ENCODE measurements around the gene SERPINB1.

The SERPINB1 gene

DNA sequence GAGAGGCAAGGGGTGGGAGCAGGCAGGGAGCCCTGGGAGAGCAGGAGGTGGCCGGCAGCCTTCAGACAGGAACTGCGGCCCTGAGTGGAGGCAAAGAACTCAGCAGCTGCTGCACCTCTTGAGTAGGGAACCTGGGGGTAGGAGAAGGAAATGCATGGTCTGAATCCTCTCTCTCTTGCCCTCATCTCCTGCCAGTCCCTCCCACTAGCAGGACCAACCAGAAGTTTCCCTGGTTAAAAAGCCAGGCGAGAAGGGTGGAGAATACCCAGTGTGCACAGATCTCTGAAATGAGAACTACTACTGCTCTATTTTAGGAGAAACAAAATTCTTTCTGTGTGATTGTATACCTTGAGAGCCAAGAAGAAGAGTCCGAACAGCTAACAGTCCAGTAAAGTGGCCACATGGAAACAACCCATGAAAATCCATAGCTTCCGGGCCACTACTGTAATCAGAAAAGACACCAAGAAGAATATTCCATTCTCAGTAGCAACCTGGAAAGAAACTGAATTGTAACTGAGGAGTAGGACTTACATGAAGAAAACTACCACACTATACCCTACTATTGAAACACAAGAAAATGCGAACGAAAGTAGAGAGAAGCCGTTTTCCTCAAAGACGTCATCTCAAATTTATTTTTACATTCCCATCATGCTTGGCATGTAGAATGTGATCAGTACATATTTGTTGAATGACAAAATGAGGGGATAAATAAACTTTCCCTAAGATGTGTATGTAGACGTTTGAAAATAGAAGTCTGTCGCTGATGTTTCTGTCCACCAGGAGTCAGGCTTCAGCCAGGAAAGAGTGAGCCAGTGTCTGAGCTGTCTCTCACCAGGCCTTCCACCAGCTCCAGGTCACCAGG, 50.8 kb downstream of the SERPINB1 start:
- peak; percentile 40 for DNase-seq

DNA sequence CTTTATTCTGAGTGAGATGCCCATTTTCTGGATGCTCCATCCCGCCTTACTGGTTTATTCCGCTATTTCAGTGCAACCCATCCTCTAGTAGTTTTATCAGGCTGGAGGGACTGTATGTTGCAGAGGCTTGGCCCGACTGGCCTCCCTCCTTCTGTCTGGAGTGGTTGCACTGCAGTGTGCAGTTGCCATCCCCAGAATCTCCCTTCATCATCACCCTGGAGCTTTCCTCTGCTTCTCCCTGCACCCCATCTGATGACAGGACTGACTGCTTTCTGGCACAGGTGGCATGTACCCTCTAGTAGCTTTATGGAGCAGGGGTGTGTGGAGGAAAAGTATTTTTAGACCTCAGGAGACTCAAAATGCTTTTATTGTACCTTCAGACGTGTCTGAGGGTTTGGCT, 55.4 kb downstream of the SERPINB1 start:
- DNase-seq, result no peak

GRCh38 chr6:2784930-2785329, 56.7 kb downstream of the SERPINB1 start:
- DNase-seq, result no peak

GRCh38 chr6:2784061-2784460, 57.6 kb downstream of the SERPINB1 start:
- DNase-seq, result no peak

- no peak for DNase-seq
Observed at GRCh38 chr6:2783188-2783963, 58.3 kb downstream of the SERPINB1 start.

GRCh38 chr6:2782825-2783187, 58.9 kb downstream of the SERPINB1 start:
- no peak for DNase-seq

- DNase-seq, result no peak
Observed at GRCh38 chr6:2782356-2782708, 59.3 kb downstream of the SERPINB1 start.
